ES-I3 (cell line): Measurements from ENCODE around the gene GPALPP1.
"Not testable (repeated sequence)": the region's sequence is repeated elsewhere in the genome, so short reads cannot be mapped to it uniquely, and the experiment has no call there.

Experiments
- H3K36me3 ChIP-seq: 2 replicates; pipeline ENCODE4 v1.6.1; 2013; ENCODE audit warnings: mild to moderate bottlenecking, low read length, control low read depth, moderate library complexity; ENCODE audit not compliant: insufficient read depth
- H3K4me1 ChIP-seq: 2 replicates; pipeline ENCODE4 v1.6.1; 2013; ENCODE audit warnings: mild to moderate bottlenecking, control low read depth, low read length; ENCODE audit not compliant: insufficient read depth
- H3K9ac ChIP-seq: 2 replicates; pipeline ENCODE4 v1.6.1; 2013; ENCODE audit warnings: low read depth, mild to moderate bottlenecking, low read length, moderate library complexity
- H3K9me3 ChIP-seq: 2 replicates; pipeline ENCODE4 v1.6.1; 2013; ENCODE audit warnings: mild to moderate bottlenecking, low read length, moderate library complexity; ENCODE audit not compliant: control insufficient read depth, insufficient read depth

The GPALPP1 gene

DNA sequence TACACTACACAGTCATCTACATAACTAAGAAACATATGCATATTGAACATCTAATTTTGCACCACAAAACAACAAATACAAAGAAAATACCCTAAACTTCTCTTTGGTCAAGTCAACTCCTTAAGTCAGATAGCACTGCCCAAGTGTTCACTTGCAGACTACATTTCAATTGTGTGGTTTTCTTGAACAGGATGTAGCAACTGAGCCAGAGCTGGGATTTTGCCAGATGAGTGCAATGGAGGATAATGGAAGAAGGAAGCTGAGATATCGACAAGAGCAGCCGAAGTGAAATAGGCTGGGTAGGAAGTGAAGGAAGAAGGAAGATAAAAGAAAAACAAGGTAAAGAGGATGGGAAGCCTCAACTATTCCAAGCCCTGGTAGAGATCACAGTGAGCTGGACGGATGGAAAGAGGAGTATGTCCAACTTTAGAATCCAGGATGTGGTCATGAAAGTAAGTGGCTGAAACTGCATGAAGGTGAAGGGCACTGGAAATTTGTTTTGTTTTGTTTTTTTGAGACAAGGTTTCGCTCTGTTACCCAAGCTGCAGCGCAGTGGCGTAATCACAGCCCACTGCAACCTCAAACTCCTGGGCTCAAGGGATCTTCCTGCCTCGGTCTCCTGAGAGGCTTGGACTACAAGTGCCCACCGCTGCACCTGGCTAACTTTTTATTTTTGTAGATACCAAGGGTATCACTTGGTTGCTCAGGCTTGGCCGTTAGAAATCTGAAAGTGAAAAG lies 15.1 kb upstream of the GPALPP1 start:
- Histone ChIP-seq H3K4me1 (peaks cover 4% of the 10 kb centered on the region), H3K36me3 (peaks cover 5% of the 10 kb centered on the region; the same call in 1 of the 2 replicates), H3K9ac (no peak overlapping the region), H3K9me3 (no peaks in the 10 kb centered on the region)

DNA sequence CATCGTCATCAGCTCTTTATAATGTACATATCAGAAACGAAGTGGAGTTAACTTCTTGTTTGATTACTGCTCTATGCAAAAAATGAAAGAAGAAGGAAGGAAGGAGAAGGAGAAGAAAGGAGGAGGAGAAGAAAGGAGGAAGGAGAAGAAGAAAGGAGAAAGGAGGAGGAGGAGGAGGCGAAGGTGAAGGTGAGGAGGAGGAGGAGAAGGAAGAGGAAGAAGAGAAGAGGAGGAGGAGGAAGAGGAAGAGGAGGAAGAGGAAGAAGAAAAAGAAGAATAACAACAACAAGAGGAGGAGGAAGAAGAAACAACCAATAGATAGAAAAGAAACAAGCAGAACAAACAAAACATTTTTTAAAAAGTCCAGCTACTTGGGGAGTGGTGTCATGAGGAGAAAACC lies 13.1 kb upstream of the GPALPP1 start:
- no peaks in the 10 kb centered on the region for H3K9me3 ChIP-seq
- no peak overlapping the region for H3K9ac ChIP-seq
- peaks cover 10% of the 10 kb centered on the region; the same call in 1 of the 2 replicates for H3K36me3 ChIP-seq
- no peaks in the 10 kb centered on the region for H3K4me1 ChIP-seq

DNA sequence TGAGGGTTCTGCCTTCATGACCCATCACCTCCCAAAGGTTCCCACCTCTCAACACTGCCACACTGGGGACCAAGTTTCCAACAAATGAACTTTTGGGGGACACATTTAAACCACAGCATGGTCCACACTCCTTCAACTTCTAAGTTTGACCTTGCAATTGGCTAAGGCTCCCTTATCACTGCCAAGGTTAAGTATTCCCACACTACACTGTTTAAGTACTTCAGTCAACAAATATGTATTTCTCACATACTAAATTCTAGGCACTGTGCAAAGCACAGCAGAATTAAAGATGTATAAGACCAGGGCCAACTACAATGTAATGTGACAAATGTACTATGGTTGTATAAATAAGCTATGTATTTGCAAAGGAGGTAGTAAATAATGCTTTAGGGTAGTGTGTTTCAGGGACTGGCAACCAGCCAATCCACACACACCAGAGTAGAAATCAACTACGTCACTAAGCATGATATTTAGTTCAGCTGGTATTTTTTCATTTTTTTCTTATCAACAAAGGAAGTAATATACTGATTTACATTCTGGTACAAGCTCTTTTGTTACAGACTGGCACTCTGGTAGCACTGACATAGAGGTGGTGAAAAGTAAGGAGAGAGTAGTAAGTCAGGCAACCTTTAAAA lies 12.3 kb upstream of the GPALPP1 start:
- Histone ChIP-seq H3K9ac (no peak overlapping the region), H3K9me3 (no peaks in the 10 kb centered on the region), H3K36me3 (peaks cover 10% of the 10 kb centered on the region; the same call in 1 of the 2 replicates), H3K4me1 (no peaks in the 10 kb centered on the region)

DNA sequence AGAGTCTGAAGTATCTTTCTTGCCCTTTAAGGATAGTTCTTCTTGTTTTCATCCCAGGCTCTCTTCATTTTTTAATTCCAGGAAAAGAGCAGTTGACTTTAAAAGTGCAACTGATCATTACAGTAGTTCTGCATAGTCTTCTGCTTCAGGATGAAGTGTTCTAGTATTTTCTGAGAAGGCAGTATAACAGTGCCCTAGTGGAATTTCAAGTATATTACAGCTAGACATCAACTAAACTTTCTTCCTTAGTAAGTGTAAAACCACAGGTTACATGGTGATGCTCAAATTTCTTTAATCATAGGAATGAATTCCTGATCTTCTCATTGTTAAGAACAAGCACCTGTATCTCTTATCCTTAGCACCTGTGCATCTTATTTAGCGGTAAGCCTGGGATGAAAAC lies 11.0 kb upstream of the GPALPP1 start:
- Histone ChIP-seq H3K9me3 (no peaks in the 10 kb centered on the region), H3K36me3 (peaks cover 10% of the 10 kb centered on the region; the same call in 1 of the 2 replicates), H3K9ac (no peak overlapping the region), H3K4me1 (no peaks in the 10 kb centered on the region)

DNA sequence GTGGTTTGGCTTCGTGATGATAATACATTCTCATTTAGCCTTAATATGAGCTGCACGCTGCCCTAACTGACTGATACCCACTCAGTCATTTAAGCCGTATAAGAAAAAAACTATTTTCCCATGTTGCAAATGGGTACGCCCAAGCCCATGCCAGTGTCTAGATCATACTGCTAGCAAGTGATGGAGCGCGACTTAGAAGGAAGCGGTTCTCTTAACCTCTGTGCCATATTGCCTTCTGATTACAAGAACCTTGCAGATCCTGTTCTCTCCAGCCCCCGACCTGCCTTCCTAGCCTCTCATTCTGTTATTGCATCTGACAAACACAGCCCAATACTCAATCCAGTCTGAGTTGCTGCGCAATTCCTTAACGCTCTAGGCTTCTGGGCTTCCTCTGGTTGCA lies 603 bp downstream of the GPALPP1 start:
- Histone ChIP-seq H3K4me1 (no peaks in the 10 kb centered on the region), H3K36me3 (peaks cover 4% of the 10 kb centered on the region; the same call in 1 of the 2 replicates), H3K9me3 (no peaks in the 10 kb centered on the region; the same call in 1 of the 2 replicates), H3K9ac (peak overlapping the region; percentile 77)

DNA sequence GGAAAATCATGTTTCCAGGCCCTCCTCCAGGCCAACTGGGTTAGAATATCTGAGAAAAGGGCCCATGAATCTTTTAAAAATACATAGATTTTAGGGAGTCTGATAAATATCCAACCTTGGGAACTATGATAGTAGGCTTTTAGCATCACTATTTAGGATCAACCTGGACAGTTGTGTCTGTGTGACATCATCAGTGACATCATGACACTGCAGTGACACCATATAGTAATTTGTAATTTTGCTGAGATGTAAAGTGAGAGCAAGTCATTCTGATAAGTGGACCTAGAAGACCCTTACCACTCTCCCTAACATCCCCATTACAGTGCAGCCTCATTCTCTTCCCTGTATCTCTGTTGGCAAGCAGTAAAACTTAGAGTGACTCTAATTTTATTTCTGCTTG lies 14.1 kb downstream of the GPALPP1 start:
- H3K36me3 ChIP-seq: peaks cover 4% of the 10 kb centered on the region
- H3K9me3 ChIP-seq: no peaks in the 10 kb centered on the region
- H3K4me1 ChIP-seq: no peaks in the 10 kb centered on the region
- H3K9ac ChIP-seq: no peak overlapping the region

DNA sequence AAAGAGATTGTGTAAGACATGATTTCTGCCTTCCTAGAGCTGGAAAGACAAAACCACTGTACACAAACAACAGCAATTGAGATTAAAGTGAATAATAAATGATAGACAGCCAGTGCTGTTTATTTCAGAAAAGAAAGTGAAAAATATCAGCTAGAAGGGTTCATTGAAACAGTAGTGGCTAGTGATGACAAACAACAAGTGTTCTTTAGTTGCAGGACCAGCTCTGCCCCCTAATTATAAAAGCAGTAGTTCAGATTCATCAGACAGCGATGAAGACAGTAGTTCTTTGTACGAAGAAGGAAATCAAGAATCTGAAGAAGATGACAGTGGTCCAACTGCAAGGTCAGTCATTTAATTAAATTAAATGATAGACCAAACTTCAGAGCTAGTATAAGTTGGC lies 14.8 kb downstream of the GPALPP1 start:
- no peak overlapping the region for H3K9ac ChIP-seq
- no peaks in the 10 kb centered on the region for H3K9me3 ChIP-seq
- H3K36me3 ChIP-seq: peaks cover 4% of the 10 kb centered on the region
- H3K4me1 ChIP-seq: no peaks in the 10 kb centered on the region

DNA sequence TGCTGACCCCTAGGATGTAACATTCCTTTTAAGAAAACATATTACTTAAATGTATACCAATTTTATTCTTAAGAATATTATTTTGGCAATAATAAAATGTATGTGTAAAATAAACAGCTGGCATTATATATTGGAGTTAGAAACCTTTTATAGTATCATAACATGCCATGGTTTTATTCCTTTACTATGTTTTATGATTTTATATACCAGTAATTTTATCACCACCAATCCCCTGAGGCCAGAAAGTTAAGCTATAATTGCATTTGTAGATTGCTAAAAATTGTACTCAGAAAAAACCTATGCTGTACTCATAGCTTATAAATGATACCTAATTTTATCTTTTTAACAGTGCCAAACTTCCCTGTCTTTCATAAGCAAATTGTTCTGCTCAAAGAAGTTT lies 17.9 kb downstream of the GPALPP1 start:
- Histone ChIP-seq H3K9me3 (no peaks in the 10 kb centered on the region), H3K9ac (no peak overlapping the region), H3K4me1 (no peaks in the 10 kb centered on the region), H3K36me3 (peaks cover 4% of the 10 kb centered on the region)

DNA sequence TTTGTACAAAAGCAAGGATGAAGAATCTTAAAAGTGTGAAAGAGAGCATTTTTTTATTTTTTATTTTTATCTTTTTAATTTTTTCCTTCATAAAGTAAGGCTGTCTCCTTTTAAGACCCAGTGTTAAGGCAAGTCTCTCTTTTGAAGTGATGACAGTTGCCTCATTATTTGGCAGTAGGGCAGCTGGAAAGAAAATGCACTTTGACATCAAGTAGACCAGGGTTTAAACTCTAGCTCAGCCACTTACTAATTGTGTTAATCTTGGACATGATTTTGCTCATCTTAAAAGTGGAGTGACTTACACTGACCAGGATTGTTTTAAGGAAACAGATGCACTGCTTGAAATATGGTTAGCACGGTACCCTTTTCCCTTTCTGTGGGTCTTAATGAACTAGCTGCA lies 18.5 kb downstream of the GPALPP1 start:
- Histone ChIP-seq H3K9me3 (no peaks in the 10 kb centered on the region), H3K4me1 (no peaks in the 10 kb centered on the region), H3K36me3 (peaks cover 4% of the 10 kb centered on the region; the same call in 1 of the 2 replicates), H3K9ac (no peak overlapping the region)

DNA sequence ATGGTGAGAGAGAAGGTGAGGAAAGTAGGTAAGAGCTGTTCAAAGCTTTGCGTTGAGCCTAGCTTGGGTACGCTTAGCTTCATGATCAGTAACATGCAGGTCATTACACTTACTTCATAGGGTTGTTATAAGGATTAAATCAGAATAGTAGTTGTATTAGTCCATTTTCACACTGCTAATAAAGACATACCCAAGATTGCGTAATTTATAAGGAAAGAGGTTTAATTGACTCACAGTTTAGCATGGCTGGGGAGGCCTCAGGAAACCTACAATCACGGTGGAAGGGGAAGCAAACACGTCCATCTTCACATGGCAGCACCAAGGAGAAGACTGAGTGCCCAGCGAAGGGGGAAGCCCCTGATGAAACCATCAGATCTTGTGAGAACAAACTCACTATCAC lies 21.9 kb downstream of the GPALPP1 start:
- Histone ChIP-seq H3K9ac (no peak overlapping the region), H3K9me3 (no peaks in the 10 kb centered on the region), H3K4me1 (no peaks in the 10 kb centered on the region), H3K36me3 (peaks cover 4% of the 10 kb centered on the region; the same call in 1 of the 2 replicates)

DNA sequence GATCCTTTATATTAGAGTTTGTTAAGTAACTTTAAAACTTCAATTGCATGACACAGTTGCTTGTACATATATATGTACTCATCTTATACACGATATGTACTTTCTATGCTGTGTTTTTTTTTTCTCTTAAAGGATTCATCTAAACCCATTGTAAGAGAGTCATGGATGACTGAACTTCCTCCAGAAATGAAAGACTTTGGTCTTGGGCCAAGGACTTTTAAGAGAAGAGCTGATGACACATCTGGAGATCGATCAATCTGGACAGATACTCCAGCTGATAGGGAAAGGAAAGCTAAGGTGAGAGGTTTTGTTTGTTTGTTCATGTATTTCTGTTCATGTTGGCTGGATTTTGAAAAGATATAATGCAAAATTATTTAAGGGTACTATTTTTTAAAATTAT lies 26.0 kb downstream of the GPALPP1 start:
- Histone ChIP-seq H3K9ac (no peak overlapping the region), H3K4me1 (no peaks in the 10 kb centered on the region), H3K36me3 (peaks cover 4% of the 10 kb centered on the region; the same call in 1 of the 2 replicates), H3K9me3 (no peaks in the 10 kb centered on the region)

DNA sequence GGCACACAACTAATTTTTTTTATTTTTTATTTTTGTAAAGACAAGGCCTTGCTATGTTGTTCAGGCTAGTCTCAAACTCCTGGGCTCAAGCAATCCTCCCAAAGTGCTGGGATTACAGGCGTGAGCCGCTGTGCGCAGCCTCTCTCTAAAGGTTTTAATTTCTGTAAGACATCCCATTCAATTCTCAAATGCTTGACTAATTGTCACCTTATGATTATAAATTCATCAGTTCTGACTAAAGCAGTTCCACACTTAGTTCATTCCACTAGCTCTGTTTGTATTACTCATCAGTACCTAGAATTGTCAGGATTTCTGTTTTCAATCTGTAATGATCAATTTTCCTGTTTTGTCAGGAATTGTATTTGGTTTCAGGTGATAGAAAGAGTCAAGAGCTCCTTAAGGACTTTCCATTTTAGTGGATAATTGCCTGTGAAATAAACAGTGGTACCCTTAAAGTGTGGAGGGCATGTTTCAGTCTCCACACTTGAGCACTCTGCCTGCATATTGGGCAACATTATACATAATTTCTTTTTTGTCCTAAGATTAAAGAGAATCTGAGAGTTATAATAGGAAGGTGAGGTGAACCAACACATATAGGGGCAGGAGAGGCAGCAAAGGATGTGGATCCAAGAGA lies 27.6 kb downstream of the GPALPP1 start:
- no peaks in the 10 kb centered on the region for H3K4me1 ChIP-seq
- no peak overlapping the region for H3K9ac ChIP-seq
- no peaks in the 10 kb centered on the region for H3K36me3 ChIP-seq
- H3K9me3 ChIP-seq: no peaks in the 10 kb centered on the region

DNA sequence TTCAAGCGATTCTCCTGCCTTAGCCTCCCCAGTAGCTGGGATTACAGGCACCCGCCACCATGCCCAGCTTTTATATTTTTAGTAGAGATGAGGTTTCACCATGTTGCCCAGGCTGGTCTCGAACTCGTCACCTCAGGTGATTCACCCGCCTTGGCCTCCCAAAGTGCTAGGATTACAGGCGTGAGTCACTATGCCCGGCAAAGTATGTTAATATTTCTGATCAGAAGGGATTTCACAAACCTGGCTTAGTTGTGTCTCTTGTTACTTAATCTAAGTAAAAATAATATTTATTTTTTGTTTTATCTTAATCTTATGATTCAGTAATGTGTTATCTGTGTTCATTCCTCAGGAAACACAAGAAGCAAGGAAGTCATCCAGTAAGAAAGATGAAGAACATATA lies 30.6 kb downstream of the GPALPP1 start:
- H3K36me3 ChIP-seq, H3K9me3 ChIP-seq, H3K9ac ChIP-seq, H3K4me1 ChIP-seq: not testable (repeated sequence)

DNA sequence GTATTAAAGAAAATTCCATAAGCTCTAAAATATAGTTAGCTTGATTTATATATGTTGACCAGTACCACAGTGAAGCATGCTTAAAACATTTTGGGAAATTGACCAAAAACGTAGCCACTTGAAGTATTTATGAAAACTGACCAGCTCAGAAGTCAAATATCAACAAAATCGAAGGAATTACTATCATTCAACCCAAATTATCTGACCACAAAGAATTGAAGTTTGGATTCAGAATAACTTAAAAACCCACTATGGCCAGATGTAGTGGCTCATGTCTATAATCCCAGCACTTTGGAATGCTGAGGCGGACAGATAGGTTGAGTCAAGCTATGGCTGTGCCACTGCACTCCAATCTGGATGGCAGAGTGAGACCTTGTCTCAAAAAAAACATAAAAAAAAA lies 31.9 kb downstream of the GPALPP1 start:
- H3K9ac ChIP-seq: no peak overlapping the region
- no peaks in the 10 kb centered on the region for H3K4me1 ChIP-seq
- no peaks in the 10 kb centered on the region for H3K36me3 ChIP-seq
- H3K9me3 ChIP-seq: no peaks in the 10 kb centered on the region

DNA sequence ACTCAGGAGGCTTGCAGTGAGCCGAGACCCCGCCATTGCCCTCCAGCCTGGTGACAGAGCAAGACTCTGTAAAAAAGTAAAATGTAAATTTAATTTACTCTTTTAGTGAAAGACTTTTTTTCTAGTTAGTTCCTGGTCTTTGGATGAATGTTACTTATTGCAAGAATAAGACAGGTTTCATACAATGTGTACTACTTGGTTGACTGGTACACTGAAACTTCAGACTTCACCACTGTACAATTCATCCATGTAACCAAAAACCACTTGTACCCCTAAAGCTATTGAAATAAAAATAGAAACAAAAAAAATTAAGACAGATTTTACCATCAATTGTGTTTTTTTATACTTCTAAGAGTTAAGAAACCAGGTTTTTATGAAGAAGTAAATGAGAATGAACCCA lies 35.5 kb downstream of the GPALPP1 start:
- Histone ChIP-seq H3K4me1 (no peaks in the 10 kb centered on the region), H3K36me3 (no peaks in the 10 kb centered on the region), H3K9ac (no peak overlapping the region), H3K9me3 (no peaks in the 10 kb centered on the region)
